HG03432 (cell line): ENCODE data around the gene MKLN1.
"Not testable (repeated sequence)": the region's sequence is repeated elsewhere in the genome, so short reads cannot be mapped to it uniquely, and the experiment has no call there.

Experiments used
- ATAC-seq: cut with Tn5 transposase; IDR thresholded peaks from one replicate; pipeline ENCODE4 v1.9.1; 2021; ENCODE audit warnings: mild to moderate bottlenecking, moderate library complexity; ENCODE audit not compliant: unreplicated experiment

Gene MKLN1

GRCh38 chr7:131497454-131497853, 169.8 kb downstream of the MKLN1 start:
- ATAC-seq: no peak

DNA sequence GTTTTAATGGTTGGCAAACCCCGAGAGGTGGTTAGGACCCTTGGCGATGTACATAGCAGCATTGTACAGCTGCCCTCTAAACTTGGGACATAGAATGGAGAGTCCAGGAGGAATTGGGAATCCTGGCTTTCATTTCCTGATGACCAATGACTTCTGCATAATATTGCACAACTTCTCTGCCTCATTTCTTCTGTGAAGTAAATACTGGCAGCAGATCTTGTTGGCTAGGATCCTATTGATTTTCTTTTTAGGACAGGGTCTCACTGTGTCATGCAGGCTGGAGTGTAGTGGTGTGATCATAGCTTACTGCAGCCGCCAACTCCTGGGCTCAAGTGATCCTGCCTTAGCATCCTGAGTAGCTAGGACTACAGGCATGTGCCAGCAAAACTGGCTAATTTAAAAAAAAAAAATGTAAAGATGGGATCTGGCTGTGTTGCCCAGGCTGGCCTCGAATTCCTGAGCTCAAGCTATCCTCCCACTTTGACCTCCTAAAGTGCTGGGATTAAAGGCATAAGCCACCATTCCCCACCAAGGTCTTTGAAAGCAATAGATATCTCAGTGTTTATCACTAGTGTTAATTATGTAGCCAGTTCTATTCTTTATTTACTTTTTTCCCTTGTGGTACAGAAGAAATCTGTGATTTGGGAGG, 170.7 kb downstream of the MKLN1 start:
- no peak for ATAC-seq

- ATAC-seq: no peak
These were observed 172.1 kb downstream of the MKLN1 start for GRCh38 chr7:131499801-131500200.

DNA sequence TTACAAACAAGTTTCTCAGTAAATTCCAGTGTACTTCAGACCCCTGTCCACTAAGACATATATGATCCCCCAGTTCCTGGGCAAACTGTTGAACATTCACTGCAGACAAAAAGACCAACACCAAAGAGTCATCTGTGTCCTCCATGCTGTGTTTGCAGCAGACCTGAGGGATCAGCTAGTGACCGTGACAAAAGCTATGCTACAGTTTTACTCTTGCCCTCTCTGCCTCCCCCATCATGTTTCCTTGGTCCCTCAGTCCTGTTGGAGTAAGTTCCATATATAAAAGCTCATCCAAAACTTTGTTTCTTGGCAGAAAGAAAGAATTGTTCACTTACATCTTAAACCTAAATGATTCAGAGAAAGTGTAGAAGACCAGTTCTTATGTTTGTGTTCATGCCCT, 172.7 kb downstream of the MKLN1 start:
- no peak for ATAC-seq

GRCh38 chr7:131501422-131501821, 173.7 kb downstream of the MKLN1 start:
- ATAC-seq: peak; percentile 83

DNA sequence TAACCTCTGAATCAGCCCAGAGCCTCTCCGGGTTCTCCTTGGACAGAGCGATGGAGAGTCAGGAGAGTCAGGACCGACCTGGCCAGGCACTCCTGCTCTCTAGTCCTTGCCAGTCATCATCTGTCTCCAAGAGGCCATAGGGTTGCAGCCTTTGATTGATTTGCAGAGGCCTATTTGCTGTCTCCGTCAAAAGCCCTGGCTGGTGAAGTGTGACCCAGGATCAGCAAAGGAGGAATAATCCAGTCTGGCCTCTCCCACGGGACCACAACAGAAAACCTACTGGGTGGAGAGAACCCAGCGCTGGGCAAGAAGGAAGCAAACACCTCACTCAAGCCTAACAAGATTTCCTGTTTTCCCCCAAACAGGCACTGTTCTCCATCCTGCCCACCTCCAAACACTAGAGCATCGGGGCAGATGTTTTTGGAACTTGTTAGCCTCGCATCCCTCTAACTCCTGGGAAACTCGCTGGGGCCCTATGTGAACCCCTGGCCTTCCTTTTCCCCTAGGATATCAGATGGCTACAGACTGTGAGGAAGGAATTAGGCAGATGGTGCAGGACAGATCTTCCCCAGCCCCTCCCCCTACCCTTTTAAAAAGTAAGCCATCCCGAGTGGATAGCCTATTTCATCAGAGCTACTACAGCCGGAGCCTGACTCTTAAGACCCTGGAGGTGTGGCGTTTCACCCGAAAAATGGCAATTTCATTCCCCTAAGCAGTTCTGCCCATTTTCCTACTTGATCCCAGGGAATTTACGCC, 174.4 kb downstream of the MKLN1 start:
- no peak for ATAC-seq

DNA sequence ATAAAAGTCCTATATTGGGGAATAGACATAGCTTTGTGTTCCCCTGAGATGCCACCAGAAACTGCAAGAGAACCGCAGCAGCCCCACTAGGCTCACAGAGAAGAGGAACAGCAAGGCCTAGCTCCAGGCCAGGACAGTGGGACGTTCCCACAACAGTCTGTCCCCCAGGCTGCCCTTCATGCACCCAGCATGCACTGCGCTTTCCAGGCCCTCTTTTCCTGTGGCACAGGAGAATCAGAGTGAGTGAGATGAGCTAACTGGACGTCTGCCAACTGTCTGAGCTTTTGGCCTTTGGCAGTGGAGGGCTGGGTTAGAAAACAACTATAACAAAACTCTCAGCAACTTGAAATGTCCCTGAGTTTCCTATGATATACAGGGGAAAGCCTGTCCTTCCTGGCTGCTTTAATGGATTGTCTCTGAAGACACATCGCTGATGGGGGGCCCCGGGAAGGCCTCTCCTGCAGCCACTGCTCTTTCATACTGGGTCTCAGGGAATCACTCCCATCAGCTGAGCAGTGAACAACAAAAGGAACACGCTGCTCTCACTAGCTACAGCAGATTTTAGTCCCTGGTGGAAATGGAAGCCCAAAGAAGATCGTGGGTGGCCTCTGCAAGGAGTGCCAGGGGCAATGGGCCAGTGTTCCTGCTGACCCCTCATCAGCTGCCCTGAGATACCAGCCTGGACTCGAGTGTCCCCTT, 175.3 kb downstream of the MKLN1 start:
- no peak for ATAC-seq

GRCh38 chr7:131503639-131504038, 176.0 kb downstream of the MKLN1 start:
- no peak for ATAC-seq

GRCh38 chr7:131504157-131504899, 176.7 kb downstream of the MKLN1 start:
- no peak for ATAC-seq

DNA sequence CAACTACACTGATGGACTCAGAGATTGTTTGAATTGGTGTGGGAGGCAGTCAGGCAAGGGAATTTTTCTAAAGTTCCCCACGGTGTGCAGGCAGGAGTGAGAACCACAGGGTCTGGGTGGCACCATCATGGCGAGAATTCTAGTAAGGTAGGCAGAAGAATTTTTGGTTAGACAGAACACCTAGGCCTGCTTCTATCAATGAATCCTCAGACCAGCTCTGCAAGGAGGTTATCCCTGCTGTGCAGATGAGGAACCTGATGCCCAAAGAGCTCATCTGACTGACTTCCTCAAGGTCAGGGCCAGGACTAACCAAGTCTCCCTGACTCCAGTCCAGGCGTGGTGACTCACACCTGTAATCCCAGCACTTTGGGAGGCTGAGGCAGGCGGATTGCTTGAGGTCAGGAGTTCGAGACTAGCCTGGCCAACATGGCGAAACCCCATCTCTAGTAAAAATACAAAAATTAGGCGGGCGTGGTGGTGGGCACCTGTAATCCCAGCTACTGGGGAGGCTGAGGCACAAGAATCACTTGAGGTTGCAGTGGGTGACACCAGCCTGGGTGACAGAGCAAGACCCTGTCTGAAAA, 177.5 kb downstream of the MKLN1 start:
- not testable (repeated sequence) for ATAC-seq

- ATAC-seq: no peak
These were observed 178.2 kb downstream of the MKLN1 start for GRCh38 chr7:131505636-131506557.

- no peak for ATAC-seq
These were observed 178.9 kb downstream of the MKLN1 start for GRCh38 chr7:131506597-131506996.

DNA sequence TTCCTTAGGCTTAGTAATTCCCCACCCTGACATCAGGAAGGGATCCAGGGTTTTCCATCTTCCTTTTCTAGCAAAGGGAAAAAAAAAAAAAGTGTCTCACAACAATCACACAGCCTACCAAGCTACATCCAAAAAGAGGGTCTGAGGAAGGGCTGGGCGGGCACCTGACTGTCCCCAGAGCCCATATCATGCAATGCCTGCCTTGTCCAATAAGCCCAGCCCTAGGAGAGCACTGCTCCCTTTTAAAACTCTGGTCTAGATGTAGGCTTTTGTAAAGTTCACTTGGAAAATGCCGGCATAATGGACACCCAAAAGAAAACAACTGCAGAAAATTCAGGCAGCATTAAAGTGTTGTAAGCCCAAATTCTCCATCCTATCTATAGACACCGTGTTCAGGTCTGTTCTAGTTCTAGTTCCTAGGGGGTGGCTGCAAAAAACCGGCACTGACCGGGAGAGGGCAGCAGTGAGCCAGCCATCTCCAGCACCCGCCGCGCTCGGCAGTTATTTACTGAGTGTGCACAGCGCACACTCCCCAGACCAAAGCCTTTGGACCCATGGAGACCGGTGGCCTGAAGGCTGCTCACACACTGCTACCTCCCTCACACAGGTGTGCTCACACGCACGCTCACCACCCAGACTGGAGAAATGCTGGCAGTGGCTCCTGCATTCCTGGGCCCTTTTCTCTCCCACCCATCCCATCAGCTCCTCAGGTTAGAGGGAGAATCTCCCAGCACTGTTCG, 180.1 kb downstream of the MKLN1 start:
- peak; percentile 85 for ATAC-seq

GRCh38 chr7:131508754-131509486, 181.2 kb downstream of the MKLN1 start:
- ATAC-seq: no peak

DNA sequence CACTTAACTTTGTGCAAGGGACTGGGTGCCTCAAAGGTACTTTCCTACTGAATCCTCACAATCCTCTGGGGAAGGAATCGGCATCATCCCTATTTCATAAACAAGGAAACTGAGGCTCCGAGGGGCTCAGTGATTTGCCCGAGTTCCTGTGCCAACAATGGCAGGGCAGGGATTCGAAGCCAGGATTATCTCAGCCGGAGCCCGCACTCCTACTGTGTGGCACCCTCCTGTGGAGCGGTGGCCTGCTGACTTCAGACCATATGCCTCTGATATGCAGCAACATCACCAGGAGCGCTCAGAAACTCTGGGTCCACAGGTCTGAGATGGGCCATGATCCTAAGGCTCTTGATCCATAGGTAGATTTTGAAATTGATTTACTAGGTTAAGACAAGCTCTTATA, 182.1 kb downstream of the MKLN1 start:
- no peak for ATAC-seq

GRCh38 chr7:131511071-131511470, 183.4 kb downstream of the MKLN1 start:
- no peak for ATAC-seq

- no peak for ATAC-seq
These were observed 184.3 kb downstream of the MKLN1 start for GRCh38 chr7:131511774-131512535.
